Mononuclear cell (primary cell): ENCODE measurements around the gene TIMM17B. TPM values are rescaled to one million over a fixed set of nuclear protein-coding genes. Genes with fewer than 3 reads are reported as not detected.

Experiments used
- total RNA-seq: library from RNA; depleted of rRNA; stranded (reverse); fragments of >200 nt; gene quantifications from one replicate; pipeline ENCODE4 v1.2.3, GENCODE V29; 2012

Gene TIMM17B
- total RNA-seq, 1 donor = 18.3 TPM

Other genes starting within 250 kb of the TIMM17B start
- 64.3 TPM for gene WAS, start 214.0 kb downstream of the TIMM17B start, total RNA-seq
- gene SUV39H1, start 201.0 kb downstream of the TIMM17B start, total RNA-seq = 7.0 TPM
- gene GLOD5, start 136.0 kb downstream of the TIMM17B start, total RNA-seq = not detected
- gene GATA1, start 111.2 kb downstream of the TIMM17B start, total RNA-seq = 1.6 TPM
- 21.5 TPM for gene HDAC6, start 95.7 kb downstream of the TIMM17B start, total RNA-seq
- not detected for gene ERAS, start 71.3 kb downstream of the TIMM17B start, total RNA-seq
- gene PCSK1N, start 62.2 kb downstream of the TIMM17B start, total RNA-seq = 3.3 TPM
- gene PQBP1, start 162 bp upstream of the TIMM17B start, total RNA-seq = 37.6 TPM
- gene SLC35A2, start 13.9 kb upstream of the TIMM17B start, total RNA-seq = 8.5 TPM
- gene PIM2, start 21.3 kb upstream of the TIMM17B start, total RNA-seq = 239 TPM
- 56.1 TPM for gene OTUD5, start 59.8 kb upstream of the TIMM17B start, total RNA-seq
- 1.2 TPM for gene KCND1, start 74.1 kb upstream of the TIMM17B start, total RNA-seq
- gene GRIPAP1, start 104.5 kb upstream of the TIMM17B start, total RNA-seq = 24.9 TPM
- gene TFE3, start 145.6 kb upstream of the TIMM17B start, total RNA-seq = 29.3 TPM
- 2.9 TPM for gene CCDC120, start 161.2 kb upstream of the TIMM17B start, total RNA-seq
- 5.5 TPM for gene PRAF2, start 176.2 kb upstream of the TIMM17B start, total RNA-seq
- gene WDR45, start 182.1 kb upstream of the TIMM17B start, total RNA-seq = 48.7 TPM
- 8.9 TPM for gene GPKOW, start 226.0 kb upstream of the TIMM17B start, total RNA-seq